ENCODE results near the gene MRPS14.
"Not testable (repeated sequence)": the region's sequence is repeated elsewhere in the genome, so short reads cannot be mapped to it uniquely, and the experiment has no call there.

The MRPS14 gene

DNA sequence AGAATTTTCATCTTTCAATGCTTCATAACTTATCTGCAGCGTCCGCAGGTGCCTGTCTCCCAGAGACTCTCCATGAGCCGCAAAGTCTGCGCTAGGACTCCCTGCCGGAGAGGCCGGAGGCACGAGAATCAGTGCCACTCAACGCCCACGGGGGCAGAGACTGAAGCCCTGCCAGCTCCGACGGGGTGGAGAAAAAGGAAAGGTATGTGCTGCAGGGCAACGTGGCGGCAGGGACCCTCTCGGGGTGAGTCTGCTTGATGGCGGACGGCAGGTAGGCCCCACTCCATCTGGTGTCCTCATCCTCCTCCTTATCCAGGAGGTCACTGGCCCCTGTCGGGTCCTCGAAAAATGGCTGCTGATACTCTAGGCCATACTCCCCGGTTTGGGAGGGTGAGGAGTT is 21.9 kb upstream of the MRPS14 start:
- no peak for TF ChIP-seq POLR2A (IDR thresholded peaks at IDR 0.05; ENCODE audit: low read depth, low read length)
- no peak for TF ChIP-seq TAF1 (IDR thresholded peaks at IDR 0.05; ENCODE audit: borderline replicate concordance, low read depth, low read length)
- no peak for TF ChIP-seq POLR2AphosphoS5 (IDR thresholded peaks at IDR 0.05; ENCODE audit: low read depth, low read length)
- no peak for FAIRE-seq
- DNase-seq (ENCODE audit: insufficient read length) = no peak

DNA sequence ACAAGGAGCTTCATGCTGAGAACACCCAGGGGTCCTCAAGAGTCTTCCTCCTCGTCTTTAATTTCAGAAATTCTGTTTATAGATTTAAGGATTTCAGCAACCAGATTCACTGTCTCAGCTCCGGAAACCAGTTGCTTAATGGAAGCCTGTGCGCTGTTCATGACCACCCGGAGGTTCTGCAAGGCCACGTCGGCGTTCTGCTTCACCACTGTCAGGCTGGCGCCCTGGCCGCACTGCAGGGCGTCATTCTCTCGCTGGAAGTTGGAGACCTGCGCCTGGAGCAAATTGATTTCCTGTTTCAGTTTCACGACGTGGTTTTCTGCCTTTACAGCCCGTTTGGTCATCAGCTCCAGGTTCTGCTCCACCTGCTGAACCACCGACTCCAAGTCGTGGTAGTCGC is 21.4 kb upstream of the MRPS14 start:
- not testable (repeated sequence) for DNase-seq (ENCODE audit: insufficient read length); FAIRE-seq

DNA sequence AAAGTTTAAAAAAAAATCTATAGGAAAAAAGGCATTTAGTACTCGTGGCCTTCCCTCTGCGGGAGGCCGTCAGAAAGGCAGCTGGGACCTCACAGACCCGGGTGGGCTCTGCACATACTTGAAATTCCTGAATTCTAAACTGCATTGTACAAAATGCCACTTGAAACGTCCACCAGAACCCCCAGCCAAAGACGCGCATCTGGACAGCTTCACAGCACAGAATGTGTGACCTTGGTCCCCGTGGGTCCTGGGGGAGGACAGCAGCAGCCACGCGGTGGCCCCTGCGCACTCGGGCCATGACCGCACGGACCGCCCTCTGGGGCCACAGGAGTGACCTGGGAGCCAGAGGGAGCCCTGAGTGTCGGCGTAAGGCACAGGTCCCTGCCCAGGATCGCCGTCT is 20.6 kb upstream of the MRPS14 start:
- DNase-seq (ENCODE audit: insufficient read length) = no peak
- TF ChIP-seq POLR2A (IDR thresholded peaks at IDR 0.05; ENCODE audit: low read depth, low read length) = no peak
- no peak for TF ChIP-seq TAF1 (IDR thresholded peaks at IDR 0.05; ENCODE audit: borderline replicate concordance, low read depth, low read length)
- no peak for TF ChIP-seq POLR2AphosphoS5 (IDR thresholded peaks at IDR 0.05; ENCODE audit: low read depth, low read length)
- FAIRE-seq = no peak

DNA sequence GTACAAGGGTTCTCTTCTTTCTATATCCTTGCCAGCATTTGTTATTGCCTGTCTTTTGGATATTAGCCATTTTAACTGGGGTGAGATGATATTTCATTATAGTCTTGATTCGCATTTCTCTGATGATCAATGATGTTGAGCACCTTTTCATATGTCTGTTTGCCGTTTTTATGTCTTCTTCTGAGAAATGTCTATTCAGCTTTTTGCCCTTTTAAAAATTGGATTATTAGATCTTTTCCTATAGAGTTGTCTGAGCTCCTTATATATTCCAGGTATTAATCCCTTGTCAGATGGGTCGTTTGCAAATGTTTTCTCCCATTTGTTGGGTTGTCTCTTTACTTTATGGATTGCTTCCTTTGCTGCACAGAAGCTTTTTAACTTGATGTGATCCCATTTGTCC is 19.4 kb upstream of the MRPS14 start:
- TF ChIP-seq TAF1 (IDR thresholded peaks at IDR 0.05; ENCODE audit: borderline replicate concordance, low read depth, low read length) = no peak
- no peak for TF ChIP-seq POLR2AphosphoS5 (IDR thresholded peaks at IDR 0.05; ENCODE audit: low read depth, low read length)
- no peak for TF ChIP-seq POLR2A (IDR thresholded peaks at IDR 0.05; ENCODE audit: low read depth, low read length)
- no peak for DNase-seq (ENCODE audit: insufficient read length)
- FAIRE-seq = no peak

DNA sequence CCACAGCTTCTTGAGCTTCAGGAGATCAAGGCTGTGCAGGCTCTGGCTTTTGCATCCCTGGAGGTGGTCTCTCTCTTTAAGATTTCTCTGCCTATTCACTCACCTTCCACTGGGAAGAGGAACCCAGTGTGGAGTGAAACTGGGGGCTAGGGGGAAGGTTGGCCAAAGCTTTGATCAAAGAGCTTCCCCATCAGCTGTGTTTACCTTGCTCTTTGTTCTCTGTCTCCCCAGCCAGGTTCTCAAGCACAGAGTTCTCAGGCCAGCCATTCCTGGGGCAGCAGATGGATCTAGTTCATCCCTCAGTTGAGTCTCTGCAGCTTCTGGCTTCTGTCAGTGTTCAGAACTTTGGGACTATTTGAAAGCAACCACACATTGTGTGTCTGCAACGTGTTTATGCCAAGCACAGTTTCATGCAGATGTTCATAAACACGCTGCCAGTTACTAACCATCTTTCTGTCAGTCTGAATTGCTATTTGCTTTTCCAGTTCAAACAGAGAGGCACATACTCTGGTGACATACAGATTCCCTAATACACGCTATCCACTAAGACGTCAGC is 17.2 kb upstream of the MRPS14 start:
- DNase-seq (ENCODE audit: insufficient read length) (no peak), FAIRE-seq (no peak)
- no peak for TF ChIP-seq POLR2A (IDR thresholded peaks at IDR 0.05; ENCODE audit: low read depth, low read length)
- no peak for TF ChIP-seq POLR2AphosphoS5 (IDR thresholded peaks at IDR 0.05; ENCODE audit: low read depth, low read length)
- TF ChIP-seq TAF1 (IDR thresholded peaks at IDR 0.05; ENCODE audit: borderline replicate concordance, low read depth, low read length) = no peak

DNA sequence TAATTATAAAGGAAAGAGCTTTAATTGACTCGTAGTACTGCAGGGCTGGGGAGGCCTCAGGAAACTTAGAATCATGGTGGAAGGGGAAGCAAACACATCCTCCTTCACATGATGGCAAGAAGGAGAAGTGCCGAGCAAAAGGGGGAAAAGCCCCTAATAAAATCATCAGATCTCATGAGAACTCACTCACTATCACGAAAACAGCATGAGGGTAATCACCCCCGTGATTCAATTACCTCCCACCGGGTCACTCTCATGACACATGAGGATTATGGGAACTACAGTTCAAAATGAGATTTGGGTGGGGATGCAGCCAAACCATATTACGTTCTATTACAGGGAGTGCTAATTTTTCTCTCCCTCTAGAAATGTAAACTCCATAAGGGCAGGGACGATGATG is 14.2 kb upstream of the MRPS14 start:
- no peak for TF ChIP-seq TAF1 (IDR thresholded peaks at IDR 0.05; ENCODE audit: borderline replicate concordance, low read depth, low read length)
- DNase-seq (ENCODE audit: insufficient read length) = no peak
- no peak for FAIRE-seq

DNA sequence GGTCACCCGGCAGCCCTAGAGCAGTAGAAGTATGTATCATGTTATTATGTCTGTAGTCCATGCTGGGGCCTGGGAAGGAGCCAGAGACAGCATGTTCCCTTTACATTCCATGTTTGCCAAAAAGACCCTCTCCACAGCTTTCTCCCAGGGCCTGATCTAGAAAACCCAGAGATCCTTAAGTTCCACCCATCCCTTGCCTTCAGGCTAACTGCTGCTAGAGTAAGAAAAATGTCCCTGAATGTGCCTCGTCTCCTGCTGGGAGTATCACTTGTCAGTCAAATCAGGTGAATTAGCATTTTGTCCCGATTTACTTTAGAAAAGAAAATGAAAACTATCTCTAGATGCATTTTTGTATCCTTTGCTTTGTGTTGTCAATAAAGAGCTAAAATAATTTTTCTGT is 13.3 kb upstream of the MRPS14 start:
- FAIRE-seq (no peak), DNase-seq (ENCODE audit: insufficient read length) (no peak)
- TF ChIP-seq POLR2A (IDR thresholded peaks at IDR 0.05; ENCODE audit: low read depth, low read length) (no peak), TAF1 (IDR thresholded peaks at IDR 0.05; ENCODE audit: borderline replicate concordance, low read depth, low read length) (no peak), POLR2AphosphoS5 (IDR thresholded peaks at IDR 0.05; ENCODE audit: low read depth, low read length) (no peak)

DNA sequence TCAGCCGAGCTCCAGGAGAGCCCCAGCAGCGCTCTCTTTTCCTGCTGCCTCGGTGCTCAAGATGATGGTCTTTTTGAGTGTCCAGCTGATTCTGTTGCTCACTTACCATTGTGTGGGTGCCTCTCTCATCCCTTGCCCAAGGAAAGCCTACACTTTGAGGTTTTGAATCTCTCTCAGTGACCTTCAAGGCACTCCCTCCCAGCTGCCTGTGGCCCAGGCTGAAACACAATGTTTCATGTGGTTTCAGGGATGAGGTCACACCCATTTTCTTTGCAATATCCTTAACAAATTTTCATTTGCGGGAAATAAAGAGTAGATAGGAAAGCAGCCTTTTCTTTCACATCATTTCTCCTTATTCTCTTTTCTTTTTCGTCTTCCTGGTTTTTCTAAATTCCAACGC is 12.6 kb upstream of the MRPS14 start:
- no peak for TF ChIP-seq TAF1 (IDR thresholded peaks at IDR 0.05; ENCODE audit: borderline replicate concordance, low read depth, low read length)
- no peak for TF ChIP-seq POLR2A (IDR thresholded peaks at IDR 0.05; ENCODE audit: low read depth, low read length)
- TF ChIP-seq POLR2AphosphoS5 (IDR thresholded peaks at IDR 0.05; ENCODE audit: low read depth, low read length) = no peak

DNA sequence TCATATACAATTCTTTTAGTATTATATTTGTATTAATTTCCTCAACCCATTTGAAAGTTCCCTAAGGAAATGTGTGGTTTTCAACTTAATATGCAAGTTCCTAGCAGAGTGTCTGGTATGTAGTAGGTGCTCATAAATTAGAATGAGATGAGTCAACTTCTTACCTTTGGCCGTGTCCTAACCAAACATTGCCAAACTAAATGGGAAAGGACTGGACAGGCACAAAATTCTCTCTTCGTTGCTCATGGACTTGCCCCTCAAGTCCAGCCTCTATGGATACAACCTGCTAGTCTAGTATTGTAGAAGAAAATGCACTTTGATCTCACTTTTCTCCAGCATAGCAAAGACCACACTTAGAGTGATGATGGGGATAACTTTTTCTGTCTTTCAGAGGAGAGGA is 11.6 kb upstream of the MRPS14 start:
- FAIRE-seq (no peak), DNase-seq (ENCODE audit: insufficient read length) (no peak)
- no peak for TF ChIP-seq POLR2A (IDR thresholded peaks at IDR 0.05; ENCODE audit: low read depth, low read length)
- no peak for TF ChIP-seq POLR2AphosphoS5 (IDR thresholded peaks at IDR 0.05; ENCODE audit: low read depth, low read length)
- TF ChIP-seq TAF1 (IDR thresholded peaks at IDR 0.05; ENCODE audit: borderline replicate concordance, low read depth, low read length) = no peak

More for the DNA sequence above, 12.6 kb upstream of the MRPS14 start:
- FAIRE-seq = no peak
- DNase-seq (ENCODE audit: insufficient read length) = no peak

DNA sequence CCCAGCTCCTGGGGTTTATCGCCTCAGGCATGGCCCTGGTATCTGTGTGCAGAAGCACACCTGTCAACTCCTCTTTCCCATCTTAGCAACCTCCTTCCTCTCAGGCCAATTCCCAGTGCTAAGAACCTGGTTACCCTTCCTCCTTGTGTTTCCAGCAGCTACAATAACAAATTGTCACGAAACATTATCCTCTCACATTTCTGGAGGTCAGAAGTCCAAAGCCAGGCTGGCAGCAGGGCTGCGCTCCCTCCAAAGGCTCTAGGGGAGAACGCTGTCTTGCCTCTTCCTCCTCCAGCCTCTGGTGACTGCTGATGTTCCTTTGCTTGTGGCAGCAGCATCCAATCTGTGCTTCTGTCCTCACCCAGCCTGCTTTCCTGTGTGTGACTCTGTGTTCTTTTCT is 10.7 kb upstream of the MRPS14 start:
- FAIRE-seq = no peak
- no peak for DNase-seq (ENCODE audit: insufficient read length)
- TF ChIP-seq TAF1 (IDR thresholded peaks at IDR 0.05; ENCODE audit: borderline replicate concordance, low read depth, low read length) = no peak
- no peak for TF ChIP-seq POLR2A (IDR thresholded peaks at IDR 0.05; ENCODE audit: low read depth, low read length)
- no peak for TF ChIP-seq POLR2AphosphoS5 (IDR thresholded peaks at IDR 0.05; ENCODE audit: low read depth, low read length)

DNA sequence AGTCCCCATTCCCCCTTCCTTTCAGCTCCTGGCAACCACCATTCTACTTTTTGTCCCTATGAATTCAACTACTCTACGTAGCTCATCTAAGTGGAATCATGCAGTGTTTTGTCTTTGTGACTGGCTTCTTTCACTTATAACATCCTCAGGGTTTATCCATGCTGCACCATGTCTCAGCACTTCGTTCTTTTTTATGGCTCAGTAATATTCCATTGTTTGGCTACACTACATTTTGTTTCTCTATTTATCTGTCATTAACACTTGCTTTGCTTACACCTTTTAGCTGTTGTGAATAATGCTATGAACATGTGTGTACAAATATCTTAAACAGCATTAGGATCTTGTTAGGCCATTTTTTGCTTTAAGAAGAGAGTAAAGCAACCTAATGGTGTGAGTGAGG is 1.5 kb upstream of the MRPS14 start:
- TF ChIP-seq TAF1 (IDR thresholded peaks at IDR 0.05; ENCODE audit: borderline replicate concordance, low read depth, low read length) = no peak
- no peak for TF ChIP-seq POLR2A (IDR thresholded peaks at IDR 0.05; ENCODE audit: low read depth, low read length)
- no peak for TF ChIP-seq POLR2AphosphoS5 (IDR thresholded peaks at IDR 0.05; ENCODE audit: low read depth, low read length)
- FAIRE-seq (no peak), DNase-seq (ENCODE audit: insufficient read length) (no peak)

DNA sequence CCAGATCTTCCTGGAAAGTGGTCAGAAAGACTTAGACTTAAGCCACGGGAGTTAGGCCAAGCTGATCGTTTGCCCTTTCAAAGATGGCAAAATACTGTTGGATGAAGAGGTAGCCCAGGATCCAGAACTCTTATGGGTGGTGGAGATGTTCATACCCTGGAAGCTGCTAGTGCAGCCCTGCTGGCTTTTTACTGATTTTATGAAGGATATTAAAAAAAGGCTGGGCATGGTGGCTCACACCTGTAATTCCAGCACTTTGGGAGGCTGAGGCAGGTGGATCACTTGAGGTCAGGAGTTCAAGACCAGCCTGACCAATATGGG is 657 bp upstream of the MRPS14 start:
- FAIRE-seq; DNase-seq (ENCODE audit: insufficient read length): not testable (repeated sequence)

DNA sequence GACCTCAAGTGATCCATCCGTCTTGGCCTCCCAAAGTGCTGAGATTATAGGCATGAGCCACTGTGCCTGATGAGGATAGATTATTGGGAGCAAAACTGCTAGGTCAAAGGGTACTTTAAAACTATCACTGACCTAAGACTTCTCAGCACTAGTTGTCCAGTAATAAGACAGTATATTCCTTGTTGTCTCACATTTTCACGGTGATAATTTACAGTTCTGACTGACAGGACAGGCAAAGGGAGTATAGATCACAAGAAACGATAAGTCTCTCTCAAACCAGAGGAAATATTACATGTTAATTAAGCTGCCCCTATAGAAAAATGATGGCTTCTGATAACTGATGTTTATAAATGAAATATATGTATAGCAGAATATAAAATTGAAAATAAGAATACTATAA is 3.7 kb downstream of the MRPS14 start:
- DNase-seq (ENCODE audit: insufficient read length) (no peak), FAIRE-seq (no peak)
- no peak for TF ChIP-seq POLR2A (IDR thresholded peaks at IDR 0.05; ENCODE audit: low read depth, low read length)
- TF ChIP-seq TAF1 (IDR thresholded peaks at IDR 0.05; ENCODE audit: borderline replicate concordance, low read depth, low read length) = no peak
- no peak for TF ChIP-seq POLR2AphosphoS5 (IDR thresholded peaks at IDR 0.05; ENCODE audit: low read depth, low read length)

Measured in GM12892 (cell line).